VCaP (cell line): ENCODE results near the gene ARFGAP1.

Experiments
- H3K27ac ChIP-seq: fragments of 450-650 bp; 2 replicates; pipeline ENCODE4 v1.5.1; 2017
- CTCF ChIP-seq: fragments of 450-650 bp; conservative IDR thresholded peaks from 2 replicates; pipeline ENCODE4 v1.5.1; 2017; ENCODE audit warnings: mild to moderate bottlenecking, moderate library complexity

The ARFGAP1 gene

GRCh38 chr20:63328718-63329275 is 56.2 kb downstream of the ARFGAP1 start:
- no peak for TF ChIP-seq CTCF
- H3K27ac ChIP-seq, result no peak overlapping the region

- H3K27ac ChIP-seq, result no peak overlapping the region
- TF ChIP-seq CTCF, result no peak
Observed at GRCh38 chr20:63329331-63330083, 56.9 kb downstream of the ARFGAP1 start.

- TF ChIP-seq CTCF, result no peak
- no peak overlapping the region for H3K27ac ChIP-seq
Observed at GRCh38 chr20:63330084-63330760, 57.6 kb downstream of the ARFGAP1 start.

- H3K27ac ChIP-seq, result no peak overlapping the region
- no peak for TF ChIP-seq CTCF
Observed at GRCh38 chr20:63330940-63331339, 58.3 kb downstream of the ARFGAP1 start.

GRCh38 chr20:63331741-63332400 is 59.3 kb downstream of the ARFGAP1 start:
- TF ChIP-seq CTCF, result no peak
- H3K27ac ChIP-seq, result no peak overlapping the region

GRCh38 chr20:63332488-63333240 is 60.1 kb downstream of the ARFGAP1 start:
- TF ChIP-seq CTCF, result no peak
- no peak overlapping the region for H3K27ac ChIP-seq
